CD4-positive, CD25-positive, alpha-beta regulatory T cell (primary cell): ENCODE measurements around the gene ATP5F1B. TPM values are rescaled to one million over a fixed set of nuclear protein-coding genes. Genes with fewer than 3 reads are reported as not detected.

ENCODE experiments used
- ATAC-seq, 2 donors: fragments of 150-1000 bp; cut with Tn5 transposase; one replicate each; pipeline ENCODE4 v1.10.0; 2021; ENCODE audit warnings: low read depth in 2 of 2, moderate number of reproducible peaks in 2 of 2, moderate library complexity in 1 of 2
- DNase-seq, 3 donors: peaks; one replicate each; pipeline versions ENCODE4 v3.0.0 to v3.0.0-alpha.2; 2012 to 2022; ENCODE audit warnings: mixed read lengths in 1 of 3
- H3K27ac ChIP-seq: one replicate; pipeline ENCODE4 v1.7.0; 2013; ENCODE audit warnings: mild to moderate bottlenecking, low read length; ENCODE audit not compliant: insufficient read depth, poor library complexity, severe bottlenecking
- H3K27me3 ChIP-seq: one replicate; pipeline ENCODE4 v1.7.0; 2013; ENCODE audit warnings: low read length; ENCODE audit not compliant: control insufficient read depth, insufficient read depth
- H3K36me3 ChIP-seq: one replicate; pipeline ENCODE4 v1.7.0; 2013; ENCODE audit warnings: mild to moderate bottlenecking, low read length, moderate library complexity; ENCODE audit not compliant: control insufficient read depth, insufficient read depth
- H3K4me1 ChIP-seq: 2 replicates; pipeline ENCODE4 v1.7.0; 2013; ENCODE audit warnings: mild to moderate bottlenecking, low read length; ENCODE audit not compliant: insufficient read depth, control insufficient read depth, poor library complexity, severe bottlenecking
- H3K4me3 ChIP-seq: one replicate; pipeline ENCODE4 v1.7.0; 2013; ENCODE audit warnings: low read depth, mild to moderate bottlenecking, low read length, moderate library complexity
- H3K9me3 ChIP-seq, 2 experiments: 1 replicate in 1 of 2; 2 replicates in 1 of 2; pipeline ENCODE4 v1.7.0; 2013; ENCODE audit warnings: low read length in 2 of 2, mild to moderate bottlenecking in 1 of 2, moderate library complexity in 1 of 2; ENCODE audit not compliant: control insufficient read depth in 2 of 2
- H3K27ac Mint-ChIP-seq, 3 donors: one replicate each; pipeline ENCODE4 v1.8.0; 2020 to 2022; ENCODE audit warnings: mild to moderate bottlenecking in 3 of 3, mixed read lengths in 3 of 3, moderate library complexity in 2 of 3
- H3K27me3 Mint-ChIP-seq: one replicate; pipeline ENCODE4 v1.8.0; 2022; ENCODE audit warnings: mild to moderate bottlenecking, mixed read lengths
- H3K36me3 Mint-ChIP-seq: one replicate; pipeline ENCODE4 v1.8.0; 2020; ENCODE audit warnings: mixed read lengths
- H3K4me1 Mint-ChIP-seq, 4 donors: one replicate each; pipeline ENCODE4 v1.8.0; 2020 to 2022; ENCODE audit warnings: mixed read lengths in 4 of 4, mild to moderate bottlenecking in 1 of 4
- H3K4me3 Mint-ChIP-seq, 4 donors: one replicate each; pipeline ENCODE4 v1.8.0; 2020 to 2022; ENCODE audit warnings: mild to moderate bottlenecking in 4 of 4, mixed read lengths in 4 of 4, moderate library complexity in 3 of 4
- H3K9me3 Mint-ChIP-seq, 7 donors: one replicate each; pipeline ENCODE4 v1.8.0; 2020 to 2022; ENCODE audit warnings: mixed read lengths in 7 of 7, mild to moderate bottlenecking in 3 of 7, moderate library complexity in 2 of 7
- polyA plus RNA-seq, 4 donors: library from polyadenylated mRNA; unstranded; fragments of 300-500 nt; fragmentation: Illumina TruSeq; gene quantifications; one replicate each; pipeline ENCODE4 v1.2.3, GENCODE V29; 2021
- total RNA-seq: library from RNA; stranded (reverse); gene quantifications from one replicate; pipeline ENCODE4 v1.2.3, GENCODE V29; 2022

ATP5F1B gene
- total and polyA plus RNA-seq, 5 donors from 2014 or later = 277 to 1,082 (median 820) TPM

DNA sequence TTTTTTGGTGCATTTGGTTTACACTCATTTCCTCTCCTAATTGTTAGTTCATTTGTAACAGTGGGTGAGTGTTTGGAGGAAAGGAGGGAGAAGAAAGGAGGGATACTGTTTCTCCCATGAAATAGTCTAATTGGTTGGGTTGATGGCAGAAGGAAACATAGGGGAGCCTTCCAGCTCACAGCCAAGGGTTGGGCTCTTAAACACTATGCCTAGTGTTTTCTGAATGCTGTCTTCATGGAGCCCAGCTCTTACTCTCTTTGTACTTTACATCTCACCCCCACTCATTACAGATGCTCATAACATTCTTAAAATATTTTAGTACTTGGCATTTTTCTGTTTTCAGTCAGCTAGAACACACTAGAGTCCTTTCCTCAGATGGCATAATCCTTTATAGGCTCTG lies 53.8 kb downstream of the ATP5F1B start:
- Mint-ChIP-seq H3K9me3 (no peaks in the 10 kb centered on the region), H3K36me3 (peaks cover 5% of the 10 kb centered on the region), H3K27ac (no peak overlapping the region), H3K4me1 (peaks cover 0 to 6% (median 0%) of the 10 kb centered on the region in 4 donors), H3K4me3 (no peak overlapping the region), H3K27me3 (no peaks in the 10 kb centered on the region)
- peaks cover 10% of the 10 kb centered on the region for H3K36me3 ChIP-seq
- H3K27ac ChIP-seq = no peak overlapping the region
- no peak overlapping the region for H3K4me3 ChIP-seq
- no peak for ATAC-seq
- no peaks in the 10 kb centered on the region for H3K27me3 ChIP-seq
- no peak for DNase-seq
- no peaks in the 10 kb centered on the region for H3K4me1 ChIP-seq
- H3K9me3 ChIP-seq = no peaks in the 10 kb centered on the region

DNA sequence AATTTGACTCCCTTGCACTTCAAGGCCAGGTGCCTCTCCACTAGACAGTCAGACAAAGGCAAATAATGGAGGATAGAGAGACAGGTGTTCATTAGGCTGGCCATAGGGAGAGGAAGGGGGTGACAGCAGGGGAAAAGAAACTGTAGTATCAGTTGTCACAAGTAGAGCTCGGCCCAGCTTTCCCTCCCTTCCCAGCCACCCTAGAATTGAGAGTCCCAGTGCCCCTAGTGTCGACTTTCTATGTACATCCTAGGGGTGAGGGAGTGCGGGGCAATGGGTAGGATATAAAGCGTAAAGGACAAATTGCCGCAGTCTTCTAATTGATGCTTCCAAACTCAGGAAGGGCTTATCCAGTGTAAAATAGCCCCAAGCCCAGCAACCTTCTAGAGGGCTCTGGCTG lies 54.7 kb downstream of the ATP5F1B start:
- Histone ChIP-seq H3K9me3 (no peaks in the 10 kb centered on the region), H3K27me3 (no peaks in the 10 kb centered on the region), H3K27ac (no peak overlapping the region), H3K4me3 (no peak overlapping the region), H3K36me3 (peaks cover 4% of the 10 kb centered on the region), H3K4me1 (no peaks in the 10 kb centered on the region)
- H3K4me1 Mint-ChIP-seq = peaks cover 0 to 6% (median 0%) of the 10 kb centered on the region in 4 donors
- ATAC-seq = no peak
- H3K36me3 Mint-ChIP-seq = peaks cover 3% of the 10 kb centered on the region
- no peaks in the 10 kb centered on the region for H3K9me3 Mint-ChIP-seq
- no peaks in the 10 kb centered on the region for H3K27me3 Mint-ChIP-seq
- peak overlapping the region in 1 of 3 donors; percentile 40 for H3K27ac Mint-ChIP-seq
- H3K4me3 Mint-ChIP-seq = no peak overlapping the region
- DNase-seq = no peak

- H3K4me1 ChIP-seq = no peaks in the 10 kb centered on the region
- Mint-ChIP-seq H3K4me3 (no peak overlapping the region), H3K27ac (no peak overlapping the region), H3K4me1 (peaks cover 0 to 6% (median under 1%) of the 10 kb centered on the region in 4 donors), H3K27me3 (no peaks in the 10 kb centered on the region), H3K36me3 (peaks cover 3% of the 10 kb centered on the region), H3K9me3 (no peaks in the 10 kb centered on the region)
- DNase-seq (peak in 1 of 3 donors; percentile 48), ATAC-seq (peak; percentile 55 to 60)
- no peaks in the 10 kb centered on the region for H3K36me3 ChIP-seq
- no peak overlapping the region for H3K4me3 ChIP-seq
- no peaks in the 10 kb centered on the region for H3K9me3 ChIP-seq
- H3K27ac ChIP-seq = no peak overlapping the region
- H3K27me3 ChIP-seq = no peaks in the 10 kb centered on the region
These were observed 55.5 kb downstream of the ATP5F1B start for GRCh38 chr12:56590237-56590830.

DNA sequence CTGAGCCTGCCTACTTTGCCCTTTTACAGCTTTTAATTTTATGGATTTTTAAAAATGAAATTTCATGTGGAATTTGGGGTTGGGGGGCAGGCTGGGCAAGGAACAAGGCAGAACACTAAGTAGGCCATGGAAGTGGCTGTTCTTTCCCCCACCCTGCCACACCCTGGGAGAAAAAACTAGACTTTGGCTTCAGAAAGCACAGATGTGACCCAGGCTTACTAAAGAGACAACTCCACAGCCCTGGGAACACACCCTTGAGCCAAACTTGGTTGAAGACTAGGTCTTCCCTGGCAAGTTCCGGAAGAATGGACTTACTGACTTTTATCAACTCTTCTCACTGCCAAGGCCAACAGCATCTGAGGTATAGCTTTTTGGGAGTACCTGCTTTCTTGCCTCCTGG lies 56.0 kb downstream of the ATP5F1B start:
- H3K4me1 ChIP-seq = no peaks in the 10 kb centered on the region
- ATAC-seq = no peak
- H3K9me3 ChIP-seq = no peaks in the 10 kb centered on the region
- Mint-ChIP-seq H3K4me1 (peaks cover 0 to 6% (median 3%) of the 10 kb centered on the region in 4 donors), H3K27me3 (no peaks in the 10 kb centered on the region), H3K9me3 (no peaks in the 10 kb centered on the region), H3K4me3 (no peak overlapping the region), H3K27ac (no peak overlapping the region), H3K36me3 (peaks cover 3% of the 10 kb centered on the region)
- no peaks in the 10 kb centered on the region for H3K36me3 ChIP-seq
- no peaks in the 10 kb centered on the region for H3K27me3 ChIP-seq
- H3K4me3 ChIP-seq = no peak overlapping the region
- no peak for DNase-seq
- no peak overlapping the region for H3K27ac ChIP-seq

Other genes starting within 250 kb of the ATP5F1B start
- 7.3 TPM for gene TIMELESS, start 196.6 kb downstream of the ATP5F1B start, total RNA-seq
- gene TIMELESS, start 196.6 kb downstream of the ATP5F1B start, polyA plus RNA-seq = 1 to 10 TPM; 2.8 to 6.3 (median 4.6) TPM
- not detected for gene MIP, start 191.3 kb downstream of the ATP5F1B start, total RNA-seq
- gene MIP, start 191.3 kb downstream of the ATP5F1B start, polyA plus RNA-seq = under 1 TPM in 3 of 4 donors, not detected in 1; 0.07 to 0.24 (median 0.09) TPM
- gene SPRYD4, start 177.4 kb downstream of the ATP5F1B start, total RNA-seq = 5.3 TPM
- gene SPRYD4, start 177.4 kb downstream of the ATP5F1B start, polyA plus RNA-seq = 1 to 10 TPM in 3 of 4 donors, under 1 TPM in 1; 0.64 to 2.0 (median 1.5) TPM
- 1.3 TPM for gene GLS2, start 157.8 kb downstream of the ATP5F1B start, total RNA-seq
- gene GLS2, start 157.8 kb downstream of the ATP5F1B start, polyA plus RNA-seq = 1 to 10 TPM in 2 of 4 donors, under 1 TPM in 2; 0.64 to 3.9 (median 2.3) TPM
- gene RBMS2, start 124.2 kb downstream of the ATP5F1B start, total RNA-seq = 3.1 TPM
- under 1 TPM in 3 of 4 donors, not detected in 1; 0.14 to 0.41 (median 0.23) TPM for gene RBMS2, start 124.2 kb downstream of the ATP5F1B start, polyA plus RNA-seq
- 237 TPM for gene BAZ2A, start 15.7 kb downstream of the ATP5F1B start, total RNA-seq
- 10 to 100 TPM; 22.2 to 30.2 (median 22.6) TPM for gene BAZ2A, start 15.7 kb downstream of the ATP5F1B start, polyA plus RNA-seq
- gene PTGES3, start 42.3 kb upstream of the ATP5F1B start, total RNA-seq = 128 TPM
- 100 to 1,000 TPM; 276 to 321 (median 303) TPM for gene PTGES3, start 42.3 kb upstream of the ATP5F1B start, polyA plus RNA-seq
- gene NACA, start 79.3 kb upstream of the ATP5F1B start, total RNA-seq = 920 TPM
- 1,000 to 10,000 TPM; 1,082 to 1,280 (median 1,145) TPM for gene NACA, start 79.3 kb upstream of the ATP5F1B start, polyA plus RNA-seq
- 15.1 TPM for gene PRIM1, start 106.3 kb upstream of the ATP5F1B start, total RNA-seq
- 10 to 100 TPM; 34.8 to 46.1 (median 36.9) TPM for gene PRIM1, start 106.3 kb upstream of the ATP5F1B start, polyA plus RNA-seq
- not detected for gene HSD17B6, start 117.3 kb upstream of the ATP5F1B start, total RNA-seq
- under 1 TPM; 0.37 to 0.97 (median 0.89) TPM for gene HSD17B6, start 117.3 kb upstream of the ATP5F1B start, polyA plus RNA-seq